Uterus (tissue), 4 donors: Measurements from ENCODE around the gene LRRC15. TPM values are rescaled to one million over a fixed set of nuclear protein-coding genes. Genes with fewer than 3 reads are reported as not detected.

Experiments
- DNase-seq, 2 donors: peaks; one replicate each; pipeline ENCODE4 v3.0.0-alpha.2; 2019 to 2020
- H3K27ac ChIP-seq, 2 donors: fragments of 200-600 bp; sonication (generic); 1 replicate in 1 of 2; 2 replicates in 1 of 2; pipeline ENCODE4 v1.5.1; 2016 to 2018
- H3K27me3 ChIP-seq, 2 donors: fragments of 200-600 bp; sonication (generic); one replicate each; pipeline ENCODE4 v1.5.1; 2018 to 2019; ENCODE audit warnings: control low read depth in 1 of 2
- H3K36me3 ChIP-seq, 2 donors: fragments of 200-600 bp; sonication (generic); one replicate each; pipeline ENCODE4 v1.5.1; 2019; ENCODE audit warnings: control low read depth in 1 of 2
- H3K4me1 ChIP-seq, 2 donors: fragments of 200-600 bp; sonication (generic); one replicate each; pipeline ENCODE4 v1.5.1; 2018 to 2019; ENCODE audit warnings: control low read depth in 1 of 2
- H3K4me3 ChIP-seq, 2 donors: fragments of 200-600 bp; sonication (generic); 1 replicate in 1 of 2; 2 replicates in 1 of 2; pipeline ENCODE4 v1.5.1; 2018 to 2019; ENCODE audit warnings: mild to moderate bottlenecking in 1 of 2
- H3K9me3 ChIP-seq, 2 donors: fragments of 200-600 bp; sonication (generic); one replicate each; pipeline ENCODE4 v1.5.1; 2019; ENCODE audit warnings: control low read depth in 1 of 2
- POLR2A ChIP-seq, 2 donors: fragments of 450-650 bp; IDR thresholded peaks; one replicate each; pipeline ENCODE4 v1.6.1; 2016; ENCODE audit warnings: antibody characterized with exemption in 2 of 2, mild to moderate bottlenecking in 1 of 2, moderate library complexity in 1 of 2
- intact Hi-C: fragments of 100-400 bp; cut with DNase I; formaldehyde crosslinking; loops from one replicate; pipeline ENCODE4 v1.15.1; 2023; ENCODE audit warnings: low total_unique reads
- total RNA-seq, 4 donors: library from RNA; depleted of rRNA in 3 of 4; stranded (reverse); fragments of >200 nt in 3 of 4; gene quantifications; one replicate each; pipeline versions ENCODE4 v1.1.0 to v1.2.4, GENCODE V29; 2014 to 2023
- TF ChIP-seq, protein P1 (sequence below), 4 experiments: fragments of 200-600 bp in 2 of 4; fragments of 450-650 bp in 2 of 4; sonication (generic) in 2 of 4; IDR thresholded peaks; one replicate each; pipeline ENCODE4 v1.5.1; 2016 to 2019; ENCODE audit warnings: antibody characterized with exemption in 4 of 4, mild to moderate bottlenecking in 2 of 4, moderate library complexity in 1 of 4
- donor health status: DM: yes; HTN: yes; CAD: no.

Gene LRRC15
- total RNA-seq, 4 donors from 2014 or later: under 0.01 to 0.59 TPM; not detected in 2

DNA sequence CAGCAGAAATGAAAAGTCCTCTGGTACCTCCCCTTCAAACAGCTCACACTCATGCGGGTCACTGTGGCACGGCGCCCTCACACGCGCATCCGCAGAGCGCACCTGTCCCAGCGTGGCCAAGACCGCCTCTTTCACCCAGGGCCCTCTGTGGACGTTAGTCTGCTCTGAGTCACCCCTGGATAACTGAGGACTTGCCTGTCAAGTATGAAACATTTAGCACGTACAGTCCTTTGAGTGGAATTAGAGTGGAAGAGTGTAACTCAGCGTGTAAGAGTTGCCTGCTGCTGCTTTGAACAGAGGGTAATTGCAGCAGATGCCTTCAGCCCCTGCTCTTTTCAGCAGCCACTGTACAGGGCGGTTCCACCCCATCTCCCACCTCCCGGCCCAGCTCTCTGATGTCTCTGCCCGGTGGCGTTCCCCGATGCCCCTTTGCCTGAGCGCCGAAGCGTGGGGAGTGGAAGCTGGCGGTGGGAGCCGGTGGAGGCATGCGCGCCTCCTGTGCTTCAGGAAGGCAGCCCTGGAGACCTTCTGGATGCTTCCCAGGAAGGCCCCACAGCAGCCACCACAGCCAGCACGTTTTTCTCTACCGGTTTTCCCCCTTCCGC is 41.4 kb downstream of the LRRC15 start:
- H3K36me3 ChIP-seq: no peaks in the 10 kb centered on the region
- H3K9me3 ChIP-seq: no peaks in the 10 kb centered on the region
- no peaks in the 10 kb centered on the region for H3K4me1 ChIP-seq
- no peak overlapping the region for H3K4me3 ChIP-seq
- intact Hi-C loops: no loop called here
- H3K27me3 ChIP-seq: no peaks in the 10 kb centered on the region
- no peak for TF ChIP-seq POLR2A (IDR thresholded peaks at IDR 0.05)
- no peak overlapping the region for H3K27ac ChIP-seq
- no peak for DNase-seq

DNA sequence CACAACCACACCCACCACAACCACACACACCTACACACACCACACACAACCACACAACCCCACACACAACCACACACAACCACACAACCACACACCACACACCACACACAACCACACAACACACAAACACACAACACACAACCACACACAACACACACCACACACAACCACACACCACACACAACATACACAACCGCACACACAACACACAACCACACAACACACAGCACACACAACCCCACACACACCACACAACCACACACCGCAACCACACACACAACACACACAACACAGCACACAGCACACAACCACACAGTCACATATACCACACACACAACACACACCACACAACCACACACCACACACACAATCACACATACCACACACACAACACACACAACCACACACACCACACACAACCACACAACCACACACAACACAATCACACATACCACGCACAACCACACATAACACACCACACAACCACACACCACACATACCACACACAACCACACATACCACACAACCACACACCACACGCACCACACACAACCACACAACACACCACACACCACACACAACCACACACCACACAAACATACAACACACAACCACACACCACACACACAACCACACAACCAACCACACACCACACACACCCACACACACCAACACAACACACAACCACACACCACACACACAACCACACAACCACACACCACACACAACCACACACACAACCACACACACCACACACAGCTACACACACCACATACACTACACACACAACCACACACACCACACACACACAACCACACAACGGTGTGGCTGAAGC is 42.1 kb downstream of the LRRC15 start:
- Histone ChIP-seq H3K36me3 (no peaks in the 10 kb centered on the region), H3K4me1 (no peaks in the 10 kb centered on the region), H3K27ac (no peak overlapping the region), H3K4me3 (no peak overlapping the region), H3K9me3 (no peaks in the 10 kb centered on the region), H3K27me3 (no peaks in the 10 kb centered on the region)
- no peak for DNase-seq
- TF ChIP-seq, protein P1, sequence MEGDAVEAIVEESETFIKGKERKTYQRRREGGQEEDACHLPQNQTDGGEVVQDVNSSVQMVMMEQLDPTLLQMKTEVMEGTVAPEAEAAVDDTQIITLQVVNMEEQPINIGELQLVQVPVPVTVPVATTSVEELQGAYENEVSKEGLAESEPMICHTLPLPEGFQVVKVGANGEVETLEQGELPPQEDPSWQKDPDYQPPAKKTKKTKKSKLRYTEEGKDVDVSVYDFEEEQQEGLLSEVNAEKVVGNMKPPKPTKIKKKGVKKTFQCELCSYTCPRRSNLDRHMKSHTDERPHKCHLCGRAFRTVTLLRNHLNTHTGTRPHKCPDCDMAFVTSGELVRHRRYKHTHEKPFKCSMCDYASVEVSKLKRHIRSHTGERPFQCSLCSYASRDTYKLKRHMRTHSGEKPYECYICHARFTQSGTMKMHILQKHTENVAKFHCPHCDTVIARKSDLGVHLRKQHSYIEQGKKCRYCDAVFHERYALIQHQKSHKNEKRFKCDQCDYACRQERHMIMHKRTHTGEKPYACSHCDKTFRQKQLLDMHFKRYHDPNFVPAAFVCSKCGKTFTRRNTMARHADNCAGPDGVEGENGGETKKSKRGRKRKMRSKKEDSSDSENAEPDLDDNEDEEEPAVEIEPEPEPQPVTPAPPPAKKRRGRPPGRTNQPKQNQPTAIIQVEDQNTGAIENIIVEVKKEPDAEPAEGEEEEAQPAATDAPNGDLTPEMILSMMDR (IDR thresholded peaks at IDR 0.05): no peak
- TF ChIP-seq POLR2A (IDR thresholded peaks at IDR 0.05): no peak
- intact Hi-C loops: no loop called here

DNA sequence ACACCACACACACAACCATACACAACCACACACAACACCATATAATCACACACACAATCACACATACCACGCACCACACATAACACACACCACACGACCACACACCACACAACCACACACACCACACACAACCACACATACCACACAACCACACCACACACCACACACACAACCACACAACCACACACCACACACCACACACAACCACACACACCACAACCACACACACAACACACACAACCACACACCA is 42.6 kb downstream of the LRRC15 start:
- no peak for DNase-seq
- H3K27me3 ChIP-seq: no peaks in the 10 kb centered on the region
- H3K4me3 ChIP-seq: no peak overlapping the region
- H3K4me1 ChIP-seq: no peaks in the 10 kb centered on the region
- no peaks in the 10 kb centered on the region for H3K9me3 ChIP-seq
- TF ChIP-seq, protein P1 (IDR thresholded peaks at IDR 0.05): no peak
- no peak for TF ChIP-seq POLR2A (IDR thresholded peaks at IDR 0.05)
- H3K27ac ChIP-seq: no peak overlapping the region
- intact Hi-C loops: no loop called here
- H3K36me3 ChIP-seq: no peaks in the 10 kb centered on the region

DNA sequence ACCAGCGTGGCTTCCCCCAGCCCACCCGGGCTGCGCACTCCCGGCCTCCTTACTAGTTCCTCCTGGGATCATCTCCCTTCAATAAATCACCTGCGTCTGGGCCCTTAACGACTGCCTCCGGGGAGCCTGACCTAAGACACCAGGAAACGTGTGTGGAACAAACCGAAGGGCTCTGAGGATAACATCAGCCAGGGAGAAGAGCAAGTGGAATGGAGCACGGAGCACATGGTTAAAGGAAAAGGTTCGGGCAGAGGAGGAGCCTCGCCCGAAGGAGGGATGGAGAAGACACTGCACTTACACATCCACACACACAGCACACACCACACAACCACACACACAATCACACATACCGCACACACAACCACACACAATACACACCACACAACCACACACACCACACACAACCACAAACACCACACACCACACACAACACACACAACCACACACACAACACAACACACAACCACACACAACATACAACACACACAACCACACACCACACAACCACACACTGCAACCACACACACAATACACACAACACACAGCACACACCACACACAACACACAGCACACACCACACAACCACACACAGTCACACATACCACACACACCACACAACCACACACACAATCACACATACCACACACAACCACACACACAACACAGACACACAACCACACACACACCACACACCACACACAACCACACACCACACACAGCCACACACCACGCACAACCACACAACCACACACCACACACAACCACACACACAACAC is 43.2 kb downstream of the LRRC15 start:
- no peak overlapping the region for H3K27ac ChIP-seq
- no peaks in the 10 kb centered on the region for H3K4me1 ChIP-seq
- TF ChIP-seq POLR2A (IDR thresholded peaks at IDR 0.05): no peak
- TF ChIP-seq, protein P1 (IDR thresholded peaks at IDR 0.05): no peak
- intact Hi-C loops: no loop called here
- no peaks in the 10 kb centered on the region for H3K36me3 ChIP-seq
- H3K27me3 ChIP-seq: no peaks in the 10 kb centered on the region
- no peak overlapping the region for H3K4me3 ChIP-seq
- no peaks in the 10 kb centered on the region for H3K9me3 ChIP-seq
- no peak for DNase-seq

DNA sequence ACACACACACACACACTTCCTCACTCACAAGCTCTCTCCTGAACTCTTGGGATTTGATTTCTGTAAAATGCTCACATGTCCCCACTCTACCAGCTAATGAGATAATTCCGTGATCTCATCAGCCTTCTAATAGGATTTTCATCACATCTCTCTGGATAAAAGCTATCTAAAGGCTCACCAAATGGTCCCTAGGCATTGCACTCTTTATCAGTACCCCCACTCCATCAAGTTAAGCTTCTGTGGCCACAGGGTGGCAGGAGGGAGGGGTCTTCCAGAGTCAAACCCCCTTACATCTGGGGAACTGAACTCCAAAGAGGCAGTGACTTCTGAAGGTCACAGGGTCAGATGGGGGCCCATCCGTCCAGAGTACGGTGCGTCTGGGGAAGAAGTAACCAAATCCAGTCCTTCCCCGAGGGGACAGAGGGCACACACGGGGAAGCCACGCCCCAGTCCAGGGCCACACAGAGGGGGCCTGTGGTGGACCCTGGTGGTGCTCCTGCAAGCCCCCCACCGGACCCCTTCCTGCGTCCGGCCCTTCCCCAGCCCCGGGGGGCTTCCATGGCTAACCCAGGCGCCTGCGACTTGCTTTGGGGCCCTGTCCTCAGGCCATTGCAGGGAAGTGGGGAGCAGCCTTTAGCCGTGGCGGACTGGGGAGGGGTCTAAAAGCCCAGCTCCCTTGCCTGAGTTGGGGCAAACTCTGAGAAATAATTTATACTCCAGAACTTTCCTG is 44.0 kb downstream of the LRRC15 start:
- Histone ChIP-seq H3K4me1 (no peaks in the 10 kb centered on the region), H3K4me3 (no peak overlapping the region), H3K9me3 (no peaks in the 10 kb centered on the region), H3K36me3 (no peaks in the 10 kb centered on the region), H3K27ac (no peak overlapping the region), H3K27me3 (no peaks in the 10 kb centered on the region)
- DNase-seq: no peak
- TF ChIP-seq, protein P1 (IDR thresholded peaks at IDR 0.05): no peak
- no peak for TF ChIP-seq POLR2A (IDR thresholded peaks at IDR 0.05)
- intact Hi-C loops: no loop called here
